H1 (cell line): ENCODE results near the gene ALDH7A1. TPM values are rescaled to one million over a fixed set of nuclear protein-coding genes. Genes with fewer than 3 reads are reported as not detected.

Experiments used
- CTCF ChIA-PET: fragments of 300-600 bp; sonication (Branson Sonifier 250); formaldehyde crosslinking; loops from one replicate; lab custom pipeline; 2021; ENCODE audit not compliant: partially characterized antibody; lab: Charles Lee
- POLR2A ChIA-PET: fragments of 300-600 bp; sonication (Branson Sonifier 250); formaldehyde crosslinking; loops from one replicate; lab custom pipeline; 2021; ENCODE audit warnings: inconsistent platforms; ENCODE audit not compliant: partially characterized antibody; lab: Charles Lee
- DNase-seq, 2 experiments: peaks; one replicate each; pipeline versions ENCODE4 v3.0.0 to v3.0.0-alpha.2; 2010 to 2022; ENCODE audit warnings: low spot score in 2 of 2, low read depth in 1 of 2, mixed read lengths in 1 of 2
- FAIRE-seq: peaks from 2 replicates; lab custom pipeline; 2011; peaks lifted over from hg19 to GRCh38; lab: Jason Lieb, UNC
- H2AFZ ChIP-seq: 2 replicates; pipeline ENCODE4 v1.8.1; 2012; ENCODE audit warnings: low read length, inconsistent platforms
- H2AK5ac ChIP-seq: 2 replicates; pipeline ENCODE4 v1.6.1; 2013; ENCODE audit warnings: low read depth, low read length
- H2BK120ac ChIP-seq: replicated peaks from 2 replicates; pipeline ENCODE3; 2013; ENCODE audit warnings: low read depth, low read length, inconsistent platforms
- H2BK12ac ChIP-seq: 2 replicates; pipeline ENCODE4 v1.6.1; 2013; ENCODE audit warnings: low read depth, low read length
- H2BK15ac ChIP-seq: 2 replicates; pipeline ENCODE4 v1.6.1; 2013; ENCODE audit warnings: low read length
- H2BK20ac ChIP-seq: 2 replicates; pipeline ENCODE4 v1.6.1; 2013; ENCODE audit warnings: low read length
- H2BK5ac ChIP-seq: 2 replicates; pipeline ENCODE4 v1.6.1; 2013; ENCODE audit warnings: low read depth, low read length
- H3K14ac ChIP-seq: 2 replicates; pipeline ENCODE4 v1.6.1; 2013; ENCODE audit warnings: inconsistent platforms; ENCODE audit not compliant: insufficient read length
- H3K18ac ChIP-seq: 2 replicates; pipeline ENCODE4 v1.6.1; 2013; ENCODE audit warnings: low read length; ENCODE audit errors: extremely low read depth
- H3K23ac ChIP-seq: 2 replicates; pipeline ENCODE4 v1.6.1; 2013; ENCODE audit warnings: inconsistent platforms; ENCODE audit not compliant: insufficient read length
- H3K23me2 ChIP-seq: 2 replicates; pipeline ENCODE4 v1.6.1; 2013; ENCODE audit warnings: low read depth, low read length
- H3K27ac ChIP-seq: 2 replicates; pipeline ENCODE4 v1.6.1; 2011; ENCODE audit warnings: low read depth, low read length, inconsistent platforms
- H3K27me3 ChIP-seq, 4 experiments: replicated peaks in 1 of 4; 1 replicate in 1 of 4; 2 replicates in 3 of 4; pipeline versions ENCODE4 v1.6.1 to v1.8.1; 2011 to 2013; ENCODE audit warnings: low read length in 3 of 4, mild to moderate bottlenecking in 3 of 4, inconsistent platforms in 2 of 4, mixed read lengths in 2 of 4, moderate library complexity in 1 of 4; ENCODE audit not compliant: control insufficient read depth in 3 of 4, insufficient read depth in 3 of 4; ENCODE audit errors: extremely low read depth in 1 of 4
- H3K36me3 ChIP-seq, 4 experiments: 2 replicates each; pipeline versions ENCODE4 v1.6.1 to v1.8.1; 2011 to 2013; ENCODE audit warnings: mild to moderate bottlenecking in 4 of 4, low read length in 3 of 4, moderate library complexity in 2 of 4, control low read depth in 1 of 4, inconsistent platforms in 1 of 4; ENCODE audit not compliant: insufficient read depth in 4 of 4, control insufficient read depth in 2 of 4
- H3K4ac ChIP-seq: replicated peaks from 2 replicates; pipeline ENCODE3; 2013; ENCODE audit warnings: low read length, low read depth, mixed read lengths, inconsistent platforms; ENCODE audit not compliant: insufficient read length
- H3K4me1 ChIP-seq, 4 experiments: replicated peaks in 1 of 4; 1 replicate in 1 of 4; 2 replicates in 3 of 4; pipeline versions ENCODE4 v1.6.1 to v1.8.1; 2011 to 2013; ENCODE audit warnings: low read length in 3 of 4, inconsistent platforms in 2 of 4, mixed read lengths in 1 of 4; ENCODE audit not compliant: insufficient read depth in 4 of 4, control insufficient read depth in 3 of 4
- H3K4me2 ChIP-seq, 2 experiments: 2 replicates each; pipeline versions ENCODE4 v1.6.1 to v1.8.1; 2011 to 2013; ENCODE audit warnings: low read depth in 2 of 2, low read length in 2 of 2, control low read depth in 1 of 2, inconsistent platforms in 1 of 2, mild to moderate bottlenecking in 1 of 2; ENCODE audit not compliant: insufficient read depth in 1 of 2
- H3K4me3 ChIP-seq, 4 experiments: fragments of 200-600, 300-600 bp in 1 of 4; sonication (generic), shearing (Covaris generic), sonication (Bioruptor Twin) in 1 of 4; 2 replicates each; pipeline versions ENCODE4 v1.5.1 to v1.8.1; 2011 to 2016; ENCODE audit warnings: low read length in 4 of 4, low read depth in 3 of 4, control low read depth in 2 of 4, inconsistent platforms in 2 of 4, mild to moderate bottlenecking in 2 of 4, mixed read lengths in 1 of 4, moderate library complexity in 1 of 4; ENCODE audit not compliant: insufficient read depth in 2 of 4; ENCODE audit errors: extremely low read depth in 1 of 4
- H3K56ac ChIP-seq: replicated peaks from 2 replicates; pipeline ENCODE3; 2013; ENCODE audit warnings: low read depth, mild to moderate bottlenecking, mixed read lengths, low read length, inconsistent platforms; ENCODE audit not compliant: insufficient read length
- H3K79me1 ChIP-seq: 2 replicates; pipeline ENCODE4 v1.6.1; 2013; ENCODE audit warnings: low read depth, low read length, control low read depth
- H3K79me2 ChIP-seq, 2 experiments: 2 replicates each; pipeline versions ENCODE4 v1.6.1 to v1.8.1; 2012 to 2013; ENCODE audit warnings: low read length in 2 of 2, mild to moderate bottlenecking in 2 of 2, inconsistent platforms in 1 of 2; ENCODE audit not compliant: insufficient read depth in 2 of 2, control insufficient read depth in 1 of 2
- H3K9ac ChIP-seq, 4 experiments: replicated peaks in 1 of 4; 1 replicate in 1 of 4; 2 replicates in 3 of 4; pipeline versions ENCODE4 v1.6.1 to v1.8.1; 2011 to 2013; ENCODE audit warnings: low read depth in 3 of 4, low read length in 3 of 4, control low read depth in 2 of 4, mild to moderate bottlenecking in 2 of 4, moderate library complexity in 2 of 4, inconsistent platforms in 1 of 4; ENCODE audit errors: extremely low read depth in 1 of 4
- H3K9me3 ChIP-seq, 2 experiments: 2 replicates each; pipeline versions ENCODE4 v1.6.1 to v1.8.1; 2012 to 2013; ENCODE audit warnings: mild to moderate bottlenecking in 2 of 2, moderate library complexity in 2 of 2, control low read depth in 1 of 2, inconsistent platforms in 1 of 2, low read depth in 1 of 2, low read length in 1 of 2, mixed read lengths in 1 of 2; ENCODE audit not compliant: insufficient read depth in 2 of 2
- H4K20me1 ChIP-seq, 2 experiments: replicated peaks in 1 of 2; 2 replicates each; pipeline versions ENCODE3 to v1.8.1; 2011 to 2013; ENCODE audit warnings: inconsistent platforms in 2 of 2, low read length in 2 of 2, mild to moderate bottlenecking in 1 of 2; ENCODE audit not compliant: insufficient read depth in 2 of 2, control insufficient read depth in 1 of 2
- H4K5ac ChIP-seq: 2 replicates; pipeline ENCODE4 v1.6.1; 2013; ENCODE audit warnings: low read length, low read depth, mixed read lengths, inconsistent platforms; ENCODE audit not compliant: insufficient read length
- H4K8ac ChIP-seq: 2 replicates; pipeline ENCODE4 v1.8.0; 2013; ENCODE audit warnings: mild to moderate bottlenecking, moderate library complexity, low read length, inconsistent platforms; ENCODE audit not compliant: insufficient read depth; ENCODE audit errors: extremely low read depth
- H4K91ac ChIP-seq: replicated peaks from 2 replicates; pipeline ENCODE3; 2013; ENCODE audit warnings: low read length, mixed read lengths, inconsistent platforms; ENCODE audit not compliant: insufficient read length
- CEBPB ChIP-seq: IDR thresholded peaks from 2 replicates; pipeline ENCODE4 v1.6.1; 2012; ENCODE audit warnings: low read depth, low read length
- EGR1 ChIP-seq: IDR thresholded peaks from 2 replicates; pipeline ENCODE4 v1.6.1; 2011; ENCODE audit warnings: low read depth, low read length, borderline replicate concordance
- HDAC2 ChIP-seq, 2 experiments: fragments of 300-600 bp in 1 of 2; sonication (generic) in 1 of 2; IDR thresholded peaks; 2 replicates each; pipeline ENCODE4 v1.6.1; 2011 to 2012; ENCODE audit warnings: low read depth in 2 of 2, low read length in 2 of 2, mild to moderate bottlenecking in 2 of 2, moderate library complexity in 2 of 2, borderline replicate concordance in 1 of 2, inconsistent platforms in 1 of 2
- KDM5A ChIP-seq: fragments of 200-600 bp; IDR thresholded peaks from 2 replicates; pipeline ENCODE4 v1.7.1; 2012; ENCODE audit warnings: mild to moderate bottlenecking, low read length, inconsistent platforms, mixed read lengths
- MAX ChIP-seq: IDR thresholded peaks from 2 replicates; pipeline ENCODE4 v1.6.1; 2012; ENCODE audit warnings: inconsistent platforms
- PHF8 ChIP-seq: fragments of 200-600 bp; sonication (generic); conservative IDR thresholded peaks from 2 replicates; pipeline ENCODE4 v1.7.1; 2012; ENCODE audit warnings: low read depth, mild to moderate bottlenecking, inconsistent platforms, low read length, moderate library complexity
- RBBP5 ChIP-seq: IDR thresholded peaks from 2 replicates; pipeline ENCODE4 v1.7.1; 2012; ENCODE audit warnings: low read depth, mild to moderate bottlenecking, inconsistent platforms, low read length, moderate library complexity, borderline replicate concordance
- SIN3A ChIP-seq, 2 experiments: IDR thresholded peaks in 1 of 2; conservative IDR thresholded peaks in 1 of 2; 2 replicates each; pipeline ENCODE4 v1.6.1; 2011 to 2012; ENCODE audit warnings: low read length in 2 of 2, improper control_type of control experiment in 1 of 2, low read depth in 1 of 2, mild to moderate bottlenecking in 1 of 2
- SRF ChIP-seq: IDR thresholded peaks from 2 replicates; pipeline ENCODE4 v1.6.1; 2011; ENCODE audit warnings: mild to moderate bottlenecking, low read depth, low read length, moderate library complexity
- ZNF274 ChIP-seq: IDR thresholded peaks from 2 replicates; pipeline ENCODE4 v1.7.0; 2012; ENCODE audit warnings: low read length, borderline replicate concordance; ENCODE audit errors: extremely low read depth
- WGBS, 2 experiments: shearing (Covaris generic) in 1 of 2; methylation state at CpG; one replicate each; pipeline versions ENCODE4 v1.1.6 to v1.1.7; 2013 to 2015; ENCODE audit warnings: low lambda C conversion rate in 2 of 2, mixed read lengths in 2 of 2, inconsistent platforms in 1 of 2, low coverage in 1 of 2, missing lambda C conversion rate in 1 of 2; ENCODE audit not compliant: insufficient replicate concordance in 2 of 2, insufficient coverage in 1 of 2, insufficient read length in 1 of 2; ENCODE audit errors: extremely low coverage in 1 of 2, missing lambda C conversion rate in 1 of 2; 5-methylcytosine and 5-hydroxymethylcytosine counted together
- polyA plus RNA-seq, 7 experiments: library from polyadenylated mRNA; depleted of rRNA in 3 of 7; stranded (reverse) in 5 of 7; unstranded in 2 of 7; fragments of >200 nt in 5 of 7; fragments of 200-250 nt in 2 of 7; gene quantifications; 1 replicate in 5 of 7; 2 replicates in 1 of 7; 4 replicates in 1 of 7; pipeline versions ENCODE4 v1.2.1 to v1.2.3, GENCODE V29; 2011 to 2013; ENCODE audit warnings: missing spikeins in 2 of 7, mixed read lengths in 2 of 7
- total RNA-seq: library from RNA; stranded (reverse); fragmentation: NEBNext Ultra II Directional; extraction: Animal tissue kit (Norgen Biotek cat#: 25700); gene quantifications from 2 replicates; pipeline ENCODE4 v1.2.1, GENCODE V29; 2021
- TF ChIP-seq, protein P1 (sequence below): IDR thresholded peaks from 2 replicates; pipeline ENCODE4 v1.6.1; 2012; ENCODE audit warnings: low read length, inconsistent platforms

ALDH7A1 gene
- total and polyA plus RNA-seq, 2 of the 8 experiments (the other 6 are each of a cell fraction or from before 2014, with no cell fraction given) = 99.6 to 225 TPM

DNA sequence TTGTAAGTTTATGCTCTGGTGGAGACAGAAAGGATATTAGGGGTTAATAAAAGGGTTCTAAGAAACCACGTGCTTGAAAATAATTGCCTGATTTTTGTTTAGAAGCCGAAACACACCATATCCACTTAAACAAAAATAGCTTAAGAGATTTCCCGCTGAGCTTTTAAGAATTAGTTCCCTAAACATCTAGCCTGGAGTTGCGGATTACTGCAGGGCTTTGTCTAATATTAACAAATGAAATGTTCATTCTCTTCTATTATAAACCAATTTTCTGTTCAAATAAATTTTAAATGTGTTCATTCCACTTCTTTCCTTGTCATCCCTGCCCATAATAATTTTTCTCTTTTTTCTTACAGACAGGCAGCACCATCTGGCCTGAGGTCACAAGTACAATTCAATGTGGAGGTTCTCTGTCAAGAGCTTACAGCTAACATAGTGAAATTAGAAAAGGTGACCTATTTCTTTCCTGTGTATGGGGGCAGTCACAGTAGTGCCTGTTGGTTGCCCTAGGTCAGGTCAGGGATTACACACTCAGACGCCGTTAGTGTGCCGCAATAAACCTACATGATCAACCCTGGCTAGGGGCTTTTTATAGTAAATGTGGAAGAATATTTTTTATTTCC lies 106.5 kb downstream of the ALDH7A1 start:
- Histone ChIP-seq H3K9me3 (no peaks in the 10 kb centered on the region), H3K23ac (no peak overlapping the region), H2BK15ac (no peak overlapping the region), H2BK120ac (no peak overlapping the region), H4K8ac (no peak overlapping the region), H3K4ac (no peak overlapping the region), H3K4me1 (no peaks in the 10 kb centered on the region), H2BK20ac (no peak overlapping the region), H3K36me3 (peaks cover 2 to 56% (median 30%) of the 10 kb centered on the region in 4 experiments), H4K91ac (no peak overlapping the region), H2BK5ac (no peak overlapping the region), H3K4me2 (no peak overlapping the region), H3K14ac (no peak overlapping the region), H4K5ac (no peak overlapping the region), H2AK5ac (no peak overlapping the region), H3K27ac (no peak overlapping the region), H4K20me1 (no peaks in the 10 kb centered on the region), H3K79me2 (no peaks in the 10 kb centered on the region), H3K56ac (no peak overlapping the region), H3K79me1 (no peaks in the 10 kb centered on the region), H3K18ac (no peak overlapping the region), H3K9ac (no peak overlapping the region), H3K4me3 (no peak overlapping the region), H3K27me3 (no peaks in the 10 kb centered on the region), H3K23me2 (no peaks in the 10 kb centered on the region), H2AFZ (no peak overlapping the region), H2BK12ac (no peak overlapping the region)
- FAIRE-seq = no peak
- 94% methylated on average over 7 of the region's 7 CpGs; no CpG with 5 or more reads in 1 of the 2 experiments for WGBS, 2 experiments
- POLR2A ChIA-PET = no interaction called here
- no peak for DNase-seq
- CTCF ChIA-PET = interaction anchor here (1.2 to 6.0 kb wide), 10 partner anchors 8 to 250 kb away, joined by 3 to 60 read pairs (median 5); no protein-coding TSS in a partner anchor
- no peak for TF ChIP-seq ZNF274
- no peak for TF ChIP-seq CEBPB
- no peak for TF ChIP-seq MAX
- TF ChIP-seq KDM5A = no peak
- no peak for TF ChIP-seq PHF8
- TF ChIP-seq, protein P1, sequence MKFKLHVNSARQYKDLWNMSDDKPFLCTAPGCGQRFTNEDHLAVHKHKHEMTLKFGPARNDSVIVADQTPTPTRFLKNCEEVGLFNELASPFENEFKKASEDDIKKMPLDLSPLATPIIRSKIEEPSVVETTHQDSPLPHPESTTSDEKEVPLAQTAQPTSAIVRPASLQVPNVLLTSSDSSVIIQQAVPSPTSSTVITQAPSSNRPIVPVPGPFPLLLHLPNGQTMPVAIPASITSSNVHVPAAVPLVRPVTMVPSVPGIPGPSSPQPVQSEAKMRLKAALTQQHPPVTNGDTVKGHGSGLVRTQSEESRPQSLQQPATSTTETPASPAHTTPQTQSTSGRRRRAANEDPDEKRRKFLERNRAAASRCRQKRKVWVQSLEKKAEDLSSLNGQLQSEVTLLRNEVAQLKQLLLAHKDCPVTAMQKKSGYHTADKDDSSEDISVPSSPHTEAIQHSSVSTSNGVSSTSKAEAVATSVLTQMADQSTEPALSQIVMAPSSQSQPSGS = no peak
- no peak for TF ChIP-seq RBBP5
- no peak for TF ChIP-seq HDAC2 (IDR thresholded peaks at IDR 0.05; ENCODE audit: borderline replicate concordance in 1 of 2, low read depth in 2 of 2, low read length in 2 of 2)
- no peak for TF ChIP-seq SRF
- no peak for TF ChIP-seq EGR1
- TF ChIP-seq SIN3A (conservative IDR thresholded peaks at IDR 0.05 in 1 of 2, IDR thresholded peaks at IDR 0.05 in 1 of 2; ENCODE audit: low read depth in 1 of 2, low read length in 2 of 2) = no peak
